H1 (cell line): Measurements from ENCODE around the gene TTC34. TPM values are rescaled to one million over a fixed set of nuclear protein-coding genes. Genes with fewer than 3 reads are reported as not detected.

ENCODE experiments used
- CHD1 ChIP-seq: IDR thresholded peaks from 2 replicates; pipeline ENCODE4 v1.6.1; 2012; ENCODE audit warnings: low read depth, low read length, improper control_type of control experiment
- CTBP2 ChIP-seq: IDR thresholded peaks from 2 replicates; pipeline ENCODE4 v1.7.0; 2011; ENCODE audit warnings: borderline replicate concordance, mild to moderate bottlenecking, moderate library complexity, mixed read lengths, low read length; ENCODE audit not compliant: insufficient read depth, insufficient read length
- GABPA ChIP-seq: IDR thresholded peaks from 2 replicates; pipeline ENCODE4 v1.6.1; 2011; ENCODE audit warnings: mild to moderate bottlenecking, low read length, moderate library complexity, borderline replicate concordance; ENCODE audit not compliant: insufficient read depth
- JUN ChIP-seq: IDR thresholded peaks from 2 replicates; pipeline ENCODE4 v1.6.1; 2011; ENCODE audit warnings: low read depth, mild to moderate bottlenecking, improper control_type of control experiment, low read length
- NANOG ChIP-seq: IDR thresholded peaks from 2 replicates; pipeline ENCODE4 v1.6.1; 2011; ENCODE audit warnings: low read length, low read depth, mild to moderate bottlenecking, inconsistent platforms; ENCODE audit not compliant: insufficient read depth, poor library complexity, severe bottlenecking
- PHF8 ChIP-seq: fragments of 200-600 bp; sonication (generic); conservative IDR thresholded peaks from 2 replicates; pipeline ENCODE4 v1.7.1; 2012; ENCODE audit warnings: low read depth, mild to moderate bottlenecking, inconsistent platforms, low read length, moderate library complexity
- polyA plus RNA-seq, 7 experiments: library from polyadenylated mRNA; depleted of rRNA in 3 of 7; stranded (reverse) in 5 of 7; unstranded in 2 of 7; fragments of >200 nt in 5 of 7; fragments of 200-250 nt in 2 of 7; gene quantifications; 1 replicate in 5 of 7; 2 replicates in 1 of 7; 4 replicates in 1 of 7; pipeline versions ENCODE4 v1.2.1 to v1.2.3, GENCODE V29; 2011 to 2013; ENCODE audit warnings: missing spikeins in 2 of 7, mixed read lengths in 2 of 7
- total RNA-seq: library from RNA; stranded (reverse); fragmentation: NEBNext Ultra II Directional; extraction: Animal tissue kit (Norgen Biotek cat#: 25700); gene quantifications from 2 replicates; pipeline ENCODE4 v1.2.1, GENCODE V29; 2021

The TTC34 gene
- total and polyA plus RNA-seq, 2 of the 8 experiments (the other 6 are each of a cell fraction or from before 2014, with no cell fraction given): 0.23 to 0.50 TPM

- no peak for TF ChIP-seq PHF8
- no peak for TF ChIP-seq GABPA
- TF ChIP-seq CTBP2: no peak
- no peak for TF ChIP-seq NANOG
- no peak for TF ChIP-seq JUN
- no peak for TF ChIP-seq CHD1
These were observed 18.4 kb downstream of the TTC34 start (continued) for GRCh38 chr1:2783069-2783434.
